HG03045 (cell line): ENCODE results near the gene MLLT10.

Experiments
- ATAC-seq: cut with Tn5 transposase; IDR thresholded peaks from one replicate; pipeline ENCODE4 v1.9.1; 2021; ENCODE audit warnings: mild to moderate bottlenecking, moderate library complexity; ENCODE audit not compliant: unreplicated experiment

Gene MLLT10

GRCh38 chr10:21727452-21728168 lies 193.6 kb downstream of the MLLT10 start:
- ATAC-seq: no peak

- ATAC-seq: no peak
Observed at GRCh38 chr10:21728618-21729017, 194.6 kb downstream of the MLLT10 start.

- peak; percentile 71 for ATAC-seq
Observed at GRCh38 chr10:21732067-21732772, 198.2 kb downstream of the MLLT10 start.

- no peak for ATAC-seq
Observed at GRCh38 chr10:21733710-21734109, 199.7 kb downstream of the MLLT10 start.

- ATAC-seq: no peak
Observed at GRCh38 chr10:21737106-21737505, 203.1 kb downstream of the MLLT10 start.

GRCh38 chr10:21740989-21741388 lies 207.0 kb downstream of the MLLT10 start:
- no peak for ATAC-seq

- ATAC-seq: no peak
Observed at GRCh38 chr10:21742740-21743412, 208.8 kb downstream of the MLLT10 start.

- no peak for ATAC-seq
Observed at GRCh38 chr10:21744223-21744622, 210.2 kb downstream of the MLLT10 start.

GRCh38 chr10:21746118-21746517 lies 212.1 kb downstream of the MLLT10 start:
- no peak for ATAC-seq

GRCh38 chr10:21747809-21748208 lies 213.8 kb downstream of the MLLT10 start:
- ATAC-seq: no peak

- no peak for ATAC-seq
Observed at GRCh38 chr10:21749788-21750187, 215.8 kb downstream of the MLLT10 start.

GRCh38 chr10:21750424-21750823 lies 216.4 kb downstream of the MLLT10 start:
- no peak for ATAC-seq

- ATAC-seq: no peak
Observed at GRCh38 chr10:21751341-21752310, 217.6 kb downstream of the MLLT10 start.

GRCh38 chr10:21753497-21754270 lies 219.7 kb downstream of the MLLT10 start:
- no peak for ATAC-seq

GRCh38 chr10:21754410-21755011 lies 220.5 kb downstream of the MLLT10 start:
- ATAC-seq: no peak

GRCh38 chr10:21756707-21757106 lies 222.7 kb downstream of the MLLT10 start:
- no peak for ATAC-seq

GRCh38 chr10:21757185-21757901 lies 223.3 kb downstream of the MLLT10 start:
- ATAC-seq: no peak

- no peak for ATAC-seq
Observed at GRCh38 chr10:21758239-21758638, 224.2 kb downstream of the MLLT10 start.

- ATAC-seq: no peak
Observed at GRCh38 chr10:21758696-21759095, 224.7 kb downstream of the MLLT10 start.
